Measurements from ENCODE around the gene LYPD8. TPM values are rescaled to one million over a fixed set of nuclear protein-coding genes. Genes with fewer than 3 reads are reported as not detected.
"Not testable (repeated sequence)": the region's sequence is repeated elsewhere in the genome, so short reads cannot be mapped to it uniquely, and the experiment has no call there.

Gene LYPD8
- total RNA-seq, 2 experiments from 2014 or later = not detected

DNA sequence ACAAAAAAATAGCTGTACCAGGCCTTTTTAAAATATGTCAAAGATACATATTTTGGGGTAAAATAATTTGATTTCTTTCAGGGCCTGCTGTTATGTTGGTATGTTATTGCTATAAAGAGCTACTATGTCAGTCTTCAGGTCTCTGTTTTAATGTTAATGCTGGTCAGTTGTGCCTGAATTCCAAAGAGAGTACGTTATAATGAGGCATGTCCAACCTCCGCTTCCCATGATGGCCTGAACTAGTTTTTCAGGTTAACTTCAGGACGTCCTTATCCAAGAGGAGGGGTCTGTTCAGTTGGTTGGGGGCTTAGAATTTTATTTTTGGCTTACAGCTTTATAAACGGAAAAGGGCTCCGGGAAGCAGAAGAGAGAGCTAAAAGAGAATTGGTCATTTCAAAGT, 34.9 kb upstream of the LYPD8 start:
- ChIA-PET POLR2A (interaction anchor here (0.6 kb wide), 2 partner anchors 109 to 1356 kb away, joined by 3 read pairs; no protein-coding TSS in a partner anchor), CTCF (interaction anchor here (1.5 kb wide), 1 partner anchor 168 kb away, joined by 3 read pairs; no protein-coding TSS in a partner anchor)
- peaks cover 5% of the 10 kb centered on the region for H3K9me3 Mint-ChIP-seq
- no peak overlapping the region for H3K4me3 Mint-ChIP-seq
- ATAC-seq (no peak), DNase-seq (no peak)
- H3K36me3 Mint-ChIP-seq (ENCODE audit: low read depth) = no peaks in the 10 kb centered on the region
- H3K27ac Mint-ChIP-seq = no peak overlapping the region
- H3K4me1 Mint-ChIP-seq (ENCODE audit: low read depth) = no peaks in the 10 kb centered on the region
- no peaks in the 10 kb centered on the region for H3K27me3 Mint-ChIP-seq
- TF ChIP-seq, protein P1, sequence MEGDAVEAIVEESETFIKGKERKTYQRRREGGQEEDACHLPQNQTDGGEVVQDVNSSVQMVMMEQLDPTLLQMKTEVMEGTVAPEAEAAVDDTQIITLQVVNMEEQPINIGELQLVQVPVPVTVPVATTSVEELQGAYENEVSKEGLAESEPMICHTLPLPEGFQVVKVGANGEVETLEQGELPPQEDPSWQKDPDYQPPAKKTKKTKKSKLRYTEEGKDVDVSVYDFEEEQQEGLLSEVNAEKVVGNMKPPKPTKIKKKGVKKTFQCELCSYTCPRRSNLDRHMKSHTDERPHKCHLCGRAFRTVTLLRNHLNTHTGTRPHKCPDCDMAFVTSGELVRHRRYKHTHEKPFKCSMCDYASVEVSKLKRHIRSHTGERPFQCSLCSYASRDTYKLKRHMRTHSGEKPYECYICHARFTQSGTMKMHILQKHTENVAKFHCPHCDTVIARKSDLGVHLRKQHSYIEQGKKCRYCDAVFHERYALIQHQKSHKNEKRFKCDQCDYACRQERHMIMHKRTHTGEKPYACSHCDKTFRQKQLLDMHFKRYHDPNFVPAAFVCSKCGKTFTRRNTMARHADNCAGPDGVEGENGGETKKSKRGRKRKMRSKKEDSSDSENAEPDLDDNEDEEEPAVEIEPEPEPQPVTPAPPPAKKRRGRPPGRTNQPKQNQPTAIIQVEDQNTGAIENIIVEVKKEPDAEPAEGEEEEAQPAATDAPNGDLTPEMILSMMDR (IDR thresholded peaks at IDR 0.05) = no peak
- intact Hi-C loops (cut with micrococcal nuclease) = no loop called here

DNA sequence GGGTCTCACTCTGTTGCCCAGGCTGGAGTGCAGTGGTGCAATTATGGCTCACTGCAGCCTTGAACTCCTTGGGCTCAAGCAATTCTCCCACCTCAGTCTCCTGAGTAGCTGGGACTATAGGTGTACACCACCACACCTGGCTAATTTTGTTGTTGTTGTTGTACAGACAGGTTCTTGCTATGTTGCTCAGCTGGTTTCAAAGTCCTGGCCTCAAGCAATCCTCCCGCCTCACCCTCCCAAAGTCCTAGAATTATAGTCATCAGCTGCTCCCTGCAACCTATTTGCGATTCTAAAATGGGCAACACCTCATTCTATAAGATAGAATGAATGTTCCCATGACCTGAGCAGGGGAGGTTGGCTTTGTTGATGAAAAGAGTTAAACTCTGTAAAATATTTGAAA, 33.8 kb upstream of the LYPD8 start:
- DNase-seq, POLR2A ChIA-PET, H3K27me3 Mint-ChIP-seq: not testable (repeated sequence)

DNA sequence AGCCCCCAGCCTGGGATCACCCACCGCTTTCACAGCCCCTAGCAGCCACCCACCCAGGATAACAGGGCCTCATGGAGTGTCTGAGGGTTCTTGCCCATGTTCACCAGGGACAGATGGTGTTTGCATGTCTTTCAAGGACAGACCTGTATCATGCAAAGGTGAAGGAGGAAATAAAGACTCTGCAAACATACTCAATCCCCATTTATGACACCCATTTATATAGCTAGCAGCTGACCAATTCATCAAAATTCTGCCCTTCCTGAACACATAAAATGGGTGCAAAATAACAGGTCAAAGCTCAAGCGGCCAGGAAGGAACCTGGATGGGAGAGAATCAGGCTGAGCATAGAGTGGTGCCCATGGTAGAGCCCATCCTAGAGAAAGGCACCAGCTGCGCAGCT, 32.8 kb upstream of the LYPD8 start:
- H3K4me3 Mint-ChIP-seq = no peak overlapping the region
- CTCF ChIA-PET = interaction anchor here (1.1 kb wide), 1 partner anchor 19 kb away, joined by 5 read pairs; no protein-coding TSS in a partner anchor
- no peak for DNase-seq
- peaks cover 2% of the 10 kb centered on the region for H3K27me3 Mint-ChIP-seq
- POLR2A ChIA-PET = no interaction called here
- H3K36me3 Mint-ChIP-seq (ENCODE audit: low read depth) = no peaks in the 10 kb centered on the region
- TF ChIP-seq, protein P1 (IDR thresholded peaks at IDR 0.05) = no peak
- H3K27ac Mint-ChIP-seq = no peak overlapping the region
- intact Hi-C loops (cut with micrococcal nuclease) = no loop called here
- H3K4me1 Mint-ChIP-seq (ENCODE audit: low read depth) = no peaks in the 10 kb centered on the region
- ATAC-seq = no peak
- no peaks in the 10 kb centered on the region for H3K9me3 Mint-ChIP-seq

More for the DNA sequence above, 33.8 kb upstream of the LYPD8 start:
- H3K9me3 Mint-ChIP-seq; H3K4me3 Mint-ChIP-seq; intact Hi-C loops (cut with micrococcal nuclease); ATAC-seq; H3K36me3 Mint-ChIP-seq (ENCODE audit: low read depth); H3K27ac Mint-ChIP-seq; H3K4me1 Mint-ChIP-seq (ENCODE audit: low read depth): not testable (repeated sequence)
- CTCF ChIA-PET = interaction anchor here (1.1 kb wide), 1 partner anchor 18 kb away, joined by 5 read pairs; no protein-coding TSS in a partner anchor

DNA sequence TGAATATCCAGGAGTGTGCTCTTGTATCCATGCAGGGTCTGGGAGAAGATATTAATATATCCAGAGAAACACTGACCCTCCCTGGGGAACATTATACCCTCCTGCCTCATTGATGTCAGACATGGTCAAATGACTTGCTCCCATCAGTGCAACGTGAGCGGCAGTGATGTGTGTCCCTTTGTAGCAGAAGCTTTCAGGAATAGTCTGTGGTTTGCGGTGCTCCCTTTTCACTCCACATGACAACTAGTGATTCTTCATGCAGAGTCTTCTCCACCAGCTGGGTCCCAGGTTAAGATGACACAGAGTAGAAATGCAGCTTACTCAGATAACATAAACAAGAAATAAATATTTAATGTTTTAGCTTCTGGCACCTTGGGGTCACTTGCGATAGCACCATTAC, 31.9 kb upstream of the LYPD8 start:
- H3K9me3 Mint-ChIP-seq = no peaks in the 10 kb centered on the region
- DNase-seq (no peak), ATAC-seq (no peak)
- POLR2A ChIA-PET = no interaction called here
- intact Hi-C loops (cut with micrococcal nuclease) = no loop called here
- peaks cover 2% of the 10 kb centered on the region for H3K27me3 Mint-ChIP-seq
- no peaks in the 10 kb centered on the region for H3K36me3 Mint-ChIP-seq (ENCODE audit: low read depth)
- H3K4me3 Mint-ChIP-seq = no peak overlapping the region
- H3K4me1 Mint-ChIP-seq (ENCODE audit: low read depth) = no peaks in the 10 kb centered on the region
- TF ChIP-seq, protein P1 (IDR thresholded peaks at IDR 0.05) = no peak
- no peak overlapping the region for H3K27ac Mint-ChIP-seq
- CTCF ChIA-PET = interaction anchor here (1.3 to 1.9 kb wide), 2 partner anchors 9 to 165 kb away, joined by 3 to 6 read pairs; no protein-coding TSS in a partner anchor

DNA sequence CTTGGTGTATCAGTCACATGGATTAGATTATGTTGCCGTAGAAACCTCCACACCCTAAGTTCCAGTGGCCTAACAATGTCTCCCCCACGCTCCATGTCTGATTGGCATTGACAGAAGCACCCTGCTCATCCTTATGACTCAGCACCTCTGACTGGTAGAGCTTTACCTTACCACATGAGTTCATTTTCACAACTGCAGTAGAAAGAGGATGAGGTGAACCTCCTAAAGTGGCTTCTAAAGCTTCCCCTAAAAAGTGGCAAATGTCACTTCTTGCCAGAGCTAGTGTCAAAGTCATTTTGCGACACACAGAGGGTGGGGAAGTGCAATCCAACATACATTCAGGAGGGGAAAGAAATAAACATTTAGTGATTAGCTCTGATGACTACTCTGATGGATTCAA, 30.6 kb upstream of the LYPD8 start:
- intact Hi-C loops (cut with micrococcal nuclease) = no loop called here
- peak; percentile 77 for ATAC-seq
- ChIA-PET POLR2A (no interaction called here), CTCF (interaction anchor here (1.9 kb wide), 1 partner anchor 164 kb away, joined by 6 read pairs; no protein-coding TSS in a partner anchor)
- Mint-ChIP-seq H3K27ac (no peak overlapping the region), H3K27me3 (peaks cover 3% of the 10 kb centered on the region), H3K4me1 (ENCODE audit: low read depth) (no peaks in the 10 kb centered on the region), H3K9me3 (peaks cover 4% of the 10 kb centered on the region), H3K36me3 (ENCODE audit: low read depth) (no peaks in the 10 kb centered on the region), H3K4me3 (no peak overlapping the region)
- TF ChIP-seq, protein P1 (IDR thresholded peaks at IDR 0.05) = peak; percentile 11
- no peak for DNase-seq

All from activated CD8-positive, alpha-beta T cell treated with anti-CD3 and anti-CD28 coated beads for 36 hours (primary cell).